HUES48 (cell line): ENCODE results near the gene HOXD13.

Experiments
- H3K27ac ChIP-seq: one replicate; pipeline ENCODE4 v1.7.0; 2013; ENCODE audit warnings: low read depth, low read length, inconsistent platforms
- H3K27me3 ChIP-seq: 2 replicates; pipeline ENCODE4 v1.6.1; 2013; ENCODE audit warnings: mild to moderate bottlenecking, low read length; ENCODE audit not compliant: control insufficient read depth, insufficient read depth
- H3K36me3 ChIP-seq: 2 replicates; pipeline ENCODE4 v1.6.1; 2013; ENCODE audit warnings: low read length; ENCODE audit not compliant: control insufficient read depth, insufficient read depth
- H3K4me1 ChIP-seq: 2 replicates; pipeline ENCODE4 v1.6.1; 2013; ENCODE audit warnings: mild to moderate bottlenecking, low read length; ENCODE audit not compliant: control insufficient read depth, insufficient read depth
- H3K4me3 ChIP-seq: 2 replicates; pipeline ENCODE4 v1.5.1; 2013; ENCODE audit warnings: mild to moderate bottlenecking, low read depth, low read length
- H3K9ac ChIP-seq: 2 replicates; pipeline ENCODE4 v1.6.1; 2013; ENCODE audit warnings: mild to moderate bottlenecking, low read depth, low read length, moderate library complexity
- H3K9me3 ChIP-seq: 2 replicates; pipeline ENCODE4 v1.6.1; 2013; ENCODE audit warnings: low read length; ENCODE audit not compliant: control insufficient read depth, insufficient read depth

The HOXD13 gene

GRCh38 chr2:176082525-176082823, 10.0 kb upstream of the HOXD13 start:
- Histone ChIP-seq H3K9me3 (no peaks in the 10 kb centered on the region), H3K4me3 (0 out of 2 replicates have a peak overlapping the region, but pooled peaks have one; percentile 2), H3K4me1 (peaks cover 5% of the 10 kb centered on the region; the same call in 1 of the 2 replicates), H3K27me3 (peaks cover 98% of the 10 kb centered on the region), H3K27ac (no peak overlapping the region), H3K36me3 (no peaks in the 10 kb centered on the region), H3K9ac (no peak overlapping the region)

- Histone ChIP-seq H3K27me3 (peaks cover 98% of the 10 kb centered on the region), H3K4me3 (no peak overlapping the region), H3K27ac (no peak overlapping the region), H3K9me3 (no peaks in the 10 kb centered on the region), H3K4me1 (peaks cover 9% of the 10 kb centered on the region; the same call in 1 of the 2 replicates), H3K9ac (no peak overlapping the region), H3K36me3 (no peaks in the 10 kb centered on the region)
Observed at GRCh38 chr2:176082824-176083751, 9.4 kb upstream of the HOXD13 start.

GRCh38 chr2:176083796-176084261, 8.7 kb upstream of the HOXD13 start, which contains the start of gene EVX2:
TSS of gene EVX2 (minus strand) at chr2:176083962. CDS start at chr2:176083776, 186 bp downstream.
- Histone ChIP-seq H3K27me3 (peaks cover 98% of the 10 kb centered on the region), H3K9ac (no peak within 1 kb of the TSS), H3K4me3 (no peak within 1 kb of the TSS), H3K36me3 (no peaks in the 10 kb centered on the region), H3K9me3 (no peaks in the 10 kb centered on the region), H3K4me1 (peaks cover 14% of the 10 kb centered on the region), H3K27ac (no peak within 1 kb of the TSS)

GRCh38 chr2:176084611-176085119, 7.9 kb upstream of the HOXD13 start:
- H3K27ac ChIP-seq, result no peak overlapping the region
- H3K9me3 ChIP-seq, result no peaks in the 10 kb centered on the region
- H3K9ac ChIP-seq, result no peak overlapping the region
- H3K4me3 ChIP-seq, result no peak overlapping the region
- peaks cover 98% of the 10 kb centered on the region for H3K27me3 ChIP-seq
- no peaks in the 10 kb centered on the region for H3K36me3 ChIP-seq
- H3K4me1 ChIP-seq, result peaks cover 17% of the 10 kb centered on the region

- peaks cover 17% of the 10 kb centered on the region for H3K4me1 ChIP-seq
- H3K9ac ChIP-seq, result no peak overlapping the region
- no peak overlapping the region for H3K27ac ChIP-seq
- no peaks in the 10 kb centered on the region for H3K36me3 ChIP-seq
- H3K9me3 ChIP-seq, result no peaks in the 10 kb centered on the region
- peaks cover 100% of the 10 kb centered on the region for H3K27me3 ChIP-seq
- peak overlapping the region; percentile 36; the same call in 1 of the 2 replicates for H3K4me3 ChIP-seq
Observed at GRCh38 chr2:176085120-176085788, 7.3 kb upstream of the HOXD13 start.

- H3K27me3 ChIP-seq, result peaks cover 100% of the 10 kb centered on the region
- H3K9ac ChIP-seq, result no peak overlapping the region
- peak overlapping the region; percentile 36; the same call in 1 of the 2 replicates for H3K4me3 ChIP-seq
- H3K27ac ChIP-seq, result no peak overlapping the region
- H3K4me1 ChIP-seq, result peaks cover 17% of the 10 kb centered on the region
- no peaks in the 10 kb centered on the region for H3K9me3 ChIP-seq
- H3K36me3 ChIP-seq, result no peaks in the 10 kb centered on the region
Observed at GRCh38 chr2:176085861-176086771, 6.4 kb upstream of the HOXD13 start.

- Histone ChIP-seq H3K36me3 (no peaks in the 10 kb centered on the region), H3K4me1 (peaks cover 20% of the 10 kb centered on the region), H3K27me3 (peaks cover 99% of the 10 kb centered on the region), H3K9me3 (no peaks in the 10 kb centered on the region), H3K27ac (no peak overlapping the region), H3K9ac (no peak overlapping the region), H3K4me3 (peak overlapping the region; percentile 41)
Observed at GRCh38 chr2:176087330-176088047, 5.0 kb upstream of the HOXD13 start.

GRCh38 chr2:176088048-176088936, 4.2 kb upstream of the HOXD13 start:
- no peak overlapping the region for H3K27ac ChIP-seq
- no peaks in the 10 kb centered on the region for H3K9me3 ChIP-seq
- H3K9ac ChIP-seq, result no peak overlapping the region
- H3K4me1 ChIP-seq, result peaks cover 23% of the 10 kb centered on the region
- H3K27me3 ChIP-seq, result peaks cover 99% of the 10 kb centered on the region
- H3K36me3 ChIP-seq, result no peaks in the 10 kb centered on the region
- H3K4me3 ChIP-seq, result peak overlapping the region; percentile 41

GRCh38 chr2:176088937-176089842, 3.3 kb upstream of the HOXD13 start:
- peaks cover 27% of the 10 kb centered on the region for H3K4me1 ChIP-seq
- no peaks in the 10 kb centered on the region for H3K36me3 ChIP-seq
- no peak overlapping the region for H3K4me3 ChIP-seq
- H3K9ac ChIP-seq, result no peak overlapping the region
- H3K9me3 ChIP-seq, result no peaks in the 10 kb centered on the region
- peaks cover 99% of the 10 kb centered on the region for H3K27me3 ChIP-seq
- H3K27ac ChIP-seq, result no peak overlapping the region
